ENCODE results near the gene C16orf87. TPM values are rescaled to one million over a fixed set of nuclear protein-coding genes. Genes with fewer than 3 reads are reported as not detected.

Gene C16orf87
- total RNA-seq, 1 donor from 2014 or later, result 17.7 TPM

GRCh38 chr16:46839986-46840443, 9.0 kb upstream of the C16orf87 start:
- peaks cover 5% of the 10 kb centered on the region for H3K9me3 Mint-ChIP-seq (ENCODE audit: low read depth)

DNA sequence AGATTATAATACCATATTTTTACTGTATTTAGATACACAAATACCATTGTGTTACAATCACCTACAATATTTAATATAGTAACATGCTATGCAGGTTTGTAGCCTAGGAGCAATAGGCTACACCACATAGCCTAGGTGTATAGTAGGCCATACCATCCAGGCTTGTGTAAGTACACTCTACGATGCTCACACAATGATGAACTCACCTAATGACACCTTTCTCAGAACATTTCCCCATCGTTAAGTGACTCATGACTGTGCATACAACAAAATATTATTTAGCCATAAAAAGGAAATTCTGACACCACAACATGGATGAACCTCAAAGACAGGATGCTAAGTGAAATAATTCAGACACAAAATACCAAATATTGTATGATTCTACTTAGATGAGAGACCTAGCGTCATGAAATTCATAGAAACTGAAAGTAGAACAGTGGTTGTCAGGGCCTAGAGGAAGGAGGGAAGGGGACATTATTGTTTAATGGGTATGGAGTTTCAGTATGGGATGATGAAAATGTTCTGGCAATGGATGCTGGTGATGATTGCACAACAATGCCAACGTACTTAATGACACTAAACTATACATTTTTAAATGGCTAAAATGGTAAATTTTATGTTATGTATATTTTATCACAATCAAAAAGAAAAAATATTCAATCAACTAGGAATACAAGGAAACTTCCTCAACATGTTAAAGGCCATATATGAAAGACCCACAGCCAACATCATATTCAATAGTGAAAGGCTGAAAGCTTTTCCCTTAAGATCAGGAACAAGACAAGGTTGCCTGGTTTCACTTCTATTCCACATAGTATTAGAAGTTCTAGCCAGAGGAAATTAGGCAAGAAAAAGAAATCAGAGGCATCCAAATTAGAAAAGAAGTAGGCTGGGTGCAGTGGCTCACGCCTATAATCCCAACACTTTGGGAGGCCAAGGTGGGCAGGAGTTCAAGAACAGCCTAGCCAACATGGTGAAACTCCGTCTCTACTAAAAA, 5.9 kb upstream of the C16orf87 start:
- Mint-ChIP-seq H3K27ac (ENCODE audit: unreplicated experiment) (no peak overlapping the region), H3K36me3 (ENCODE audit: low read depth) (no peaks in the 10 kb centered on the region), H3K4me3 (ENCODE audit: unreplicated experiment) (no peak overlapping the region), H3K27me3 (ENCODE audit: low read depth) (peaks cover 2% of the 10 kb centered on the region), H3K4me1 (ENCODE audit: low read depth) (no peaks in the 10 kb centered on the region), H3K9me3 (ENCODE audit: low read depth) (peaks cover under 1% of the 10 kb centered on the region)
- DNase-seq (ENCODE audit: low spot score), result no peak
- TF ChIP-seq, protein P1, sequence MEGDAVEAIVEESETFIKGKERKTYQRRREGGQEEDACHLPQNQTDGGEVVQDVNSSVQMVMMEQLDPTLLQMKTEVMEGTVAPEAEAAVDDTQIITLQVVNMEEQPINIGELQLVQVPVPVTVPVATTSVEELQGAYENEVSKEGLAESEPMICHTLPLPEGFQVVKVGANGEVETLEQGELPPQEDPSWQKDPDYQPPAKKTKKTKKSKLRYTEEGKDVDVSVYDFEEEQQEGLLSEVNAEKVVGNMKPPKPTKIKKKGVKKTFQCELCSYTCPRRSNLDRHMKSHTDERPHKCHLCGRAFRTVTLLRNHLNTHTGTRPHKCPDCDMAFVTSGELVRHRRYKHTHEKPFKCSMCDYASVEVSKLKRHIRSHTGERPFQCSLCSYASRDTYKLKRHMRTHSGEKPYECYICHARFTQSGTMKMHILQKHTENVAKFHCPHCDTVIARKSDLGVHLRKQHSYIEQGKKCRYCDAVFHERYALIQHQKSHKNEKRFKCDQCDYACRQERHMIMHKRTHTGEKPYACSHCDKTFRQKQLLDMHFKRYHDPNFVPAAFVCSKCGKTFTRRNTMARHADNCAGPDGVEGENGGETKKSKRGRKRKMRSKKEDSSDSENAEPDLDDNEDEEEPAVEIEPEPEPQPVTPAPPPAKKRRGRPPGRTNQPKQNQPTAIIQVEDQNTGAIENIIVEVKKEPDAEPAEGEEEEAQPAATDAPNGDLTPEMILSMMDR (IDR thresholded peaks at IDR 0.05), result no peak

More at GRCh38 chr16:46839986-46840443, 9.0 kb upstream of the C16orf87 start:
- no peaks in the 10 kb centered on the region for H3K4me1 Mint-ChIP-seq (ENCODE audit: low read depth)
- TF ChIP-seq, protein P1 (IDR thresholded peaks at IDR 0.05), result no peak
- H3K27ac Mint-ChIP-seq (ENCODE audit: unreplicated experiment), result no peak overlapping the region
- H3K27me3 Mint-ChIP-seq (ENCODE audit: low read depth), result peaks cover 2% of the 10 kb centered on the region
- DNase-seq (ENCODE audit: low spot score), result no peak
- H3K36me3 Mint-ChIP-seq (ENCODE audit: low read depth), result no peaks in the 10 kb centered on the region
- H3K4me3 Mint-ChIP-seq (ENCODE audit: unreplicated experiment), result no peak overlapping the region

- Mint-ChIP-seq H3K9me3 (ENCODE audit: low read depth) (no peaks in the 10 kb centered on the region), H3K27me3 (ENCODE audit: low read depth) (peaks cover 2% of the 10 kb centered on the region), H3K27ac (ENCODE audit: unreplicated experiment) (no peak overlapping the region), H3K36me3 (ENCODE audit: low read depth) (no peaks in the 10 kb centered on the region), H3K4me3 (ENCODE audit: unreplicated experiment) (no peak overlapping the region), H3K4me1 (ENCODE audit: low read depth) (peaks cover 16% of the 10 kb centered on the region)
- DNase-seq (ENCODE audit: low spot score), result no peak
- TF ChIP-seq, protein P1 (IDR thresholded peaks at IDR 0.05), result no peak
These were observed 2.5 kb upstream of the C16orf87 start for GRCh38 chr16:46833460-46833800.

GRCh38 chr16:46832757-46833459, 1.9 kb upstream of the C16orf87 start:
- Mint-ChIP-seq H3K9me3 (ENCODE audit: low read depth) (no peaks in the 10 kb centered on the region), H3K4me1 (ENCODE audit: low read depth) (peaks cover 16% of the 10 kb centered on the region), H3K27me3 (ENCODE audit: low read depth) (no peaks in the 10 kb centered on the region)

More at GRCh38 chr16:46832757-46833459, 1.9 kb upstream of the C16orf87 start:
- H3K4me3 Mint-ChIP-seq (ENCODE audit: unreplicated experiment), result no peak overlapping the region
- DNase-seq (ENCODE audit: low spot score), result no peak
- TF ChIP-seq, protein P1 (IDR thresholded peaks at IDR 0.05), result no peak
- no peaks in the 10 kb centered on the region for H3K36me3 Mint-ChIP-seq (ENCODE audit: low read depth)
- no peak overlapping the region for H3K27ac Mint-ChIP-seq (ENCODE audit: unreplicated experiment)
